HG03139 (cell line): Measurements from ENCODE around the gene MEI1.
"Not testable (repeated sequence)": the region's sequence is repeated elsewhere in the genome, so short reads cannot be mapped to it uniquely, and the experiment has no call there.

Experiments
- ATAC-seq: cut with Tn5 transposase; IDR thresholded peaks from one replicate; pipeline ENCODE4 v1.9.1; 2021; ENCODE audit not compliant: unreplicated experiment

MEI1 gene

DNA sequence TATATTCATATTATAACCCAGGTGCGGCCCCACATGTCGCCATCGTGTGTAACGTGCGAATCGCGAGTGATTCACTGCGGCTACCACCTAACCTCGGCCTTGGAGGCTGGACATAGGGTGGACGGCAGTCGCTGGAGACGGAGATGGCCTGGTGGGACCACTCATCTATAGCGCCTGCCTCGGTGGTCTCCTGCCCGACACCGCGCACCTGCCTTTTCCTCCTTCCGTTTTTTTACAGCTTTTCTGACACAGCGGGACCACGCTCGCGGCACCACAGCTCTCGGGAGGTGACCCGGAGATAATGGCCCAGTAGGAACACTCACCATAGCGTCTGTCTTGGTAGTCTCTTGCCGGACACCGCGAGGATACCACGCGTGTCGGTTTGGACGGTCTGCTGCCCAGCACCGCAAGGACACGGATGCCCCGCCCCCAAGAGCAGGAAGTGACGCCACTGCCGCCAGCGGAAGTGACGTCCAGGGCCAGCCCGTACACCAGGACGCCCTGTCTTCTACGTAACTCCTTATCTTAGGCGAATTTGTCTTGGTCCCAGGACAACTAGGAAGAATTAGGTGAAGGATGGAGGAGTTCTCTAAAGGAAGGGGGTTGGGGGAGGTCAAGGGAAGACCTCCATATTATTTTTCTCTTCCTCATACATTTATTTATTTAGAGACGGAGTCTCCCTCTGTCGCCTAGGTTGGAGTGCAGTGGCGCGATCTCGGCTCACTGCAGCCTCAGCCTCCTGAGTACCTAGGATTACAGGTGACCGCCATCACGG lies 17.1 kb upstream of the MEI1 start:
- peak; percentile 58 for ATAC-seq

GRCh38 chr22:41683052-41683451 lies 16.3 kb upstream of the MEI1 start:
- no peak for ATAC-seq

GRCh38 chr22:41683616-41684015 lies 15.7 kb upstream of the MEI1 start:
- no peak for ATAC-seq

- no peak for ATAC-seq
Observed at GRCh38 chr22:41684194-41684593, 15.1 kb upstream of the MEI1 start.

DNA sequence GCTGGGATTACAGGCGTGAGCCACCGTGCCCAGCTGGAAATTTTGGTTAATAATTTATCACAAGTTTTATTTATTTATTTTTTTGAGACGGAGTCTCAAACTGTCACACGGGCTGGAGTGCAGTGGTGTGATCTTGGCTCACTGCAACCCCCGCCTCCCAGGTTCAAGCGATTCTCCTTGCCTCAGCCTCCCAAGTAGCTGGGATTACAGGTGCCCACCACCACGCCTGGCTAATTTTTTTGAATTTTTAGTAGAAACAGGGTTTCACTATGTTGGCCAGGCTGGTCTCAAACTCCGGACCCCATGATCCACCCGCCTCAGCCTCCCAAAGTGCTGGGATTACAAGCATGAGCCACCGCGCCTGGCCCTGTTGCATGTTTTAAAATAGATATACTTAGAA lies 12.4 kb upstream of the MEI1 start:
- ATAC-seq: not testable (repeated sequence)

- ATAC-seq: no peak
Observed at GRCh38 chr22:41687901-41688364, 11.4 kb upstream of the MEI1 start.

DNA sequence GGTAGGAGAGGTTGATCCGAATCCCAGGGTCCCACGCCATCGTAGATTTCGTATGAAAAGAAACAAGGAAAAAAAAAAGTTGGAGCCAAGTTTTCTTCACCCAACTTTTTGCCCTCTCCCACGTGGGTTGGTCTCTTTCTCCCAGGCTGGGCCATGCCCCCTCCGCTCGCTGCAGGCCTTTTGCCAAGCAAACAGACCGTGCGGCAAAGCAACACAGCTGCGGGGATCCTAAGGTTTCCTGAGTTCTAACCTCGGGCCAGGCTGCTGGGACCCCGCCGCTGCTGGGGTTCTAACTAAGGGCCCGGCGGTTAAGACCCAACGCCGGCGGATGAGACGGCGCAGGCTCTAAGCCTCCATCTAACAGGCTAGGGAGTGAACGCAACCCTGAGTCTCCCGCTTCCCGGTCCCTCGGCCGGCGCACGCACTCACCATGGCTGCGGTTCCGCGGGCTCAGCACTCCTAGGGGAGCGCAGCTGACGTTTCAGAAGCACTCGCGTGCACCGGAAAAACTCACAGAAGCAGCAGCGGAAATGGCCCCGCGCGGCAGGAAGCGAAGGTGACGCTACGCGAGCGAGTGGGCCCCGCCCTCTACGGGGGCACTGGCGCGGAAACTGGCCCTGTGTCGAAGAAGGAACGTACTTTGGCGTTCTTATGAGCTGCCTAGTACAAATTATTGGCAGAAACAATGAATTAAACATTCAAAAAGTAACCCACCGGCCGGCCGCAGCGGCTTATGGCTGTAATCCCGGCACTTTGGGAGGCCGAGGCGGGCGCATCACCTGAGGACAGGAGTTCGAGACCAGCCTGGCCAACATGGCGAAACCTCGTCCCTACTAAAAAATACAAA lies 10.7 kb upstream of the MEI1 start, which contains the start of gene SNU13:
TSS of gene SNU13 (minus strand) at position 503 of the 847 bp plus-strand sequence. CDS start at position 432, 71 bp downstream.
- peak; percentile 75 for ATAC-seq

DNA sequence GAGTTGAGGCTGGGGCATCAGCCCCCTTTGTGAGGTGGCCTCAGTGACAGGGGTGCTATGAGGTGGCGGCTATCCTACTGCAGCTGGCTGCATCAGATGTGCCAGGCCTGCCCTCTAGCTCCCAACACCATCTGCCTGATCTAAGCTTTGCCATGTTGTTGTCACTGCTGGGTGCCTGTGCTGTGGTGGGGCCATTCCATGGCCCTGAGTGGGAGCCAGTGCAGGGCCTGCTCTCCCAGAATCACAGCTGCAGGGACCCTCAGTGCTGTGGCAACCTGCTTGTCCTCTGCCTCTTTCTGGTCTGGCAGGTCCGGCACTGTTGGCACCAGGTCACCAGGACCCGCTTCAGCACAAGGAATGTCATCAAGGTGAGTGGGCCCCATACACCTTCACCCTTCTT lies 8.8 kb upstream of the MEI1 start:
- no peak for ATAC-seq

DNA sequence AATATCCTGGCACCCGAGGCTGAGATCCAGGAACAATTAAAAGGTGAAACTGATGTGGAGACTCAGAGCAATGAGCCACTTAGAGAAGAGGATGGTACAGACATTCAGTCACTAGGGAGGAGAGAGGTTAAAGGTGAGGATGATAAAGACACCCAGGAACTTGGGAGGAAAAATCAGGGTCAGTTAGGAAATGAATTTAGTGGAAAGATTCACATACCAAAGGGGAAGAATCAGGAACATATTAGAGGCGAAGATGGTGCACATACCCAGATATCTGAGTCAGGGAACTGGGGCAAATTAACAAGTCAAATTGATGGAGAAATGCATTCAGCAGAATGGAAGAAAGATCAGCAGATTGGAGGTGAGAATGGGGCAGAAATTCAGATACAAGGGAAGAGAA lies 4.1 kb upstream of the MEI1 start:
- no peak for ATAC-seq

DNA sequence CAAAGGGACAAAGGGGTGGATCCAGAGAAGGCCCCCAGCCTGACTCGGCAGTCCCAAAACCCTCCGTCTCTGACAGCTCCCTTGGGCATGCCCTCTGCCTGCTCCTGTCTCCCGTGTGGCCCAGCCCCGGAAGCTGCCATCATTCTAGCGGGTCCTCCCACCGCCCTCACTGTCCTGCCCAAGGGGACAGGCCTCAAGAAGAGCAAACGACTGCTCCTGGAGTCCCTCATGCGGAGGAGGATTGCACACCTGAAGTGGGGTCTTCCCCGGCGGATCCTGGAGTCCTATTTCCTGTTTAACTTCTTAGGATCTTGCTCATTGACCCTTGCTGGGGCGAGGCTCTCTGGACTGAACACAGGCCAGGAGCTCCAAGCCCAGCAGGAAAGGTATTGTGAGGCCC lies 2.6 kb upstream of the MEI1 start:
- ATAC-seq: no peak

GRCh38 chr22:41697126-41697775 lies 2.1 kb upstream of the MEI1 start:
- ATAC-seq: no peak

- ATAC-seq: no peak
Observed at GRCh38 chr22:41700108-41700364, 733 bp downstream of the MEI1 start.

GRCh38 chr22:41702763-41703162 lies 3.5 kb downstream of the MEI1 start:
- no peak for ATAC-seq

DNA sequence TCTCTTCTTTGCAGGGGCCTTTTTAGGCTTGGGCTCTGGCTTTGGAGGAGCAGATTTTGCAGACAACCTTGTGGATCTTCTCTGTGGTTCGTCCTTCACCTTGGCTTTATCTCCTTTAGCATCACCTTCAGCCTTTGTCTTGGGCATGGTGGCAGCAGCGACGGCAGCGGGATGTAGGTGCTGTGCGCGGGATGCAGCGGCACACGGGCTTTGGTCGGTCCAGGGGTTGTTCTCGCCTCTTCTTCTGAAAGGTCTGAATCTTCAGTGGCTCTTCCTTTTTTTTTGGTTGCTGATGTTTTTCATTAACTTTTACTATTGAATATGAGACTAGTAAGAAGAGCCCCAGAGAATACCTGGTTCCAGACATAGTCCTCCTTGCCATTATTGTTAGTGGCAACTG lies 10.0 kb downstream of the MEI1 start:
- no peak for ATAC-seq

GRCh38 chr22:41713004-41713403 lies 13.7 kb downstream of the MEI1 start:
- no peak for ATAC-seq

- no peak for ATAC-seq
Observed at GRCh38 chr22:41722496-41722895, 23.2 kb downstream of the MEI1 start.

DNA sequence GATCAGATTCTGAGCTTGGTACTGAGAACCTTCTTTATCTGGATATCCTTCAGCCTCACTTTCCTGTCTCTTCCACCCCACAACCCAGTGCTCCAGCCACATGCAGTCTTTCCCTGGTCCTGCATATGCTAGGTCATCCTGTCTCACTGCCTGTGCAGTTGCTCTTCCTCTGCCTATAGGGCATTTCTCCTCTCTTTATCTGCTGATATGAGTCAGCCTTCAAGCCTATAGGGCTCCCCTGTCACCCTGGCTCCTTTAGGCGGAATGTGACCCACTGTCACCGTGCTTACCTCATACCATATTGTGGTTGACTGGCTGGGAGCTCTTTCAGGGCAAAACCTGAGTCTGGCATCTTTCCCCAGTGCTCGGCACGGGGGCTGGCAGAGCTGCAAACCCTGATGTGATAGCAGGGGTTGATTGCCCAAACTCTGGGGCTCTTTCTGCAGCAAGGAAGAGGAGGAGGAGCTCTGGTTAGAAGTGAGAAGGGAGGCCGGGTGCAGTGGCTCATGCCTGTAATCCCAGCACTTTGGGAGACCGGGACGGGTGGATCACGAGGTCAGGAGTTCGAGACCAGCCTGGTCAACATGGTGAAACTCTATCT lies 26.3 kb downstream of the MEI1 start:
- ATAC-seq: no peak

GRCh38 chr22:41731609-41732008 lies 32.3 kb downstream of the MEI1 start:
- no peak for ATAC-seq

DNA sequence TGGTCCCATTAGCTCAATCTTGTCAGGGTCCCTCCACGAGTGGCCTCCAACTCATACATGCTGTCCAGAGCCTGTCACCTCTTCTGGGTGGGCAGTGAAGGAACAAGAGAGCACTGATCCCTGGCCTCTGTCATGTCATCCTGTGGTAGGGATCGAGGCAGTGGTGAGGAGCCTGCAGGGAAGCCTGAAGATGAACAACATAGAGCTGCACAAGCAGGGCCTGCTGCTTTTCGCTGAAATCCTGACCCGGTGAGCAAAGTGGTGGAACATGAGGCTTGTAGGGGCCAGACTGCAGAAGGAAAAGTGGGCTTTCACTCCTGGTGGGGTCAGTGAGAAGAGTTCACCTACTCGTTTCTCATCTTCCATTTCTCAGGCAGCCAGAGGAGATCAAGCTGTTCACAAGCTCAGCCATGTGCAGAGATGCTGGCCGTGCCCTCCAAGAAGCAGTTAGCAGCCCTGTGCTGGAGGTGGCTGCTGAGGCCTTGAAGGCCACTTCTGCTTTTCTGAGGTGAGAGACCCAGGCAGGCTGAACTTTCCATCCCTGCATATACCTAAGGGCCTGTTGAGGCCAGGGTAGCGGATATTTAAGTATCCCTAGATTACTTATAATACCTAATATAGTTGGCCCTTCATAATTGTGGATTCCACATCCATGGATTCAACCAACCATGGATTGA lies 32.9 kb downstream of the MEI1 start:
- ATAC-seq: no peak

GRCh38 chr22:41733241-41733640 lies 33.9 kb downstream of the MEI1 start:
- ATAC-seq: not testable (repeated sequence)

- no peak for ATAC-seq
Observed at GRCh38 chr22:41739576-41739975, 40.3 kb downstream of the MEI1 start.
